Natural killer cell (primary cell): ENCODE measurements around the gene MED12L. TPM values are rescaled to one million over a fixed set of nuclear protein-coding genes. Genes with fewer than 3 reads are reported as not detected.
A peak's percentile ranks its signal among the peaks of the same experiment; 100 is the strongest.
"Not testable (repeated sequence)": the region's sequence is repeated elsewhere in the genome, so short reads cannot be mapped to it uniquely, and the experiment has no call there.

Experiments
- ATAC-seq, 3 donors: fragments of 150-1000 bp in 2 of 3; fragments of 200-7000 bp in 1 of 3; cut with Tn5 transposase; 1 replicate in 1 of 3; 2 replicates in 2 of 3; pipeline ENCODE4 v1.10.0; 2021; ENCODE audit warnings: mild to moderate bottlenecking in 2 of 3, moderate library complexity in 2 of 3
- DNase-seq, 2 donors: peaks; one replicate each; pipeline versions ENCODE4 v3.0.0 to v3.0.0-alpha.2; 2013 to 2021; ENCODE audit warnings: mixed read lengths in 1 of 2
- H3K27ac ChIP-seq: one replicate; pipeline ENCODE4 v1.5.1; 2013; ENCODE audit warnings: mild to moderate bottlenecking, low read length
- H3K27me3 ChIP-seq: one replicate; pipeline ENCODE4 v1.6.1; 2013; ENCODE audit warnings: low read length; ENCODE audit not compliant: control insufficient read depth, insufficient read depth
- H3K36me3 ChIP-seq: one replicate; pipeline ENCODE4 v1.6.1; 2013; ENCODE audit warnings: low read length; ENCODE audit not compliant: control insufficient read depth, insufficient read depth
- H3K4me1 ChIP-seq: one replicate; pipeline ENCODE4 v1.6.1; 2013; ENCODE audit warnings: low read length; ENCODE audit not compliant: control insufficient read depth, insufficient read depth
- H3K4me3 ChIP-seq: one replicate; pipeline ENCODE4 v1.5.1; 2013; ENCODE audit warnings: low read length
- H3K9me3 ChIP-seq: one replicate; pipeline ENCODE4 v1.6.1; 2013; ENCODE audit warnings: low read length; ENCODE audit not compliant: control insufficient read depth, insufficient read depth
- H3K27ac Mint-ChIP-seq, 2 donors: one replicate each; pipeline ENCODE4 v1.8.0; 2022; ENCODE audit warnings: mild to moderate bottlenecking in 2 of 2, mixed read lengths in 2 of 2, moderate library complexity in 1 of 2
- H3K27me3 Mint-ChIP-seq, 2 donors: one replicate each; pipeline ENCODE4 v1.8.0; 2022; ENCODE audit warnings: low read depth in 2 of 2, mixed read lengths in 2 of 2
- H3K36me3 Mint-ChIP-seq: one replicate; pipeline ENCODE4 v1.8.0; 2022; ENCODE audit warnings: mixed read lengths
- H3K4me1 Mint-ChIP-seq, 2 donors: one replicate each; pipeline ENCODE4 v1.8.0; 2022; ENCODE audit warnings: mixed read lengths in 2 of 2
- H3K4me3 Mint-ChIP-seq: one replicate; pipeline ENCODE4 v1.8.0; 2022; ENCODE audit warnings: mild to moderate bottlenecking, moderate library complexity, mixed read lengths
- H3K9me3 Mint-ChIP-seq, 2 donors: one replicate each; pipeline ENCODE4 v1.8.0; 2022; ENCODE audit warnings: mixed read lengths in 2 of 2
- WGBS: methylation state at CpG from one replicate; pipeline ENCODE4 v1.1.7; 2013; ENCODE audit warnings: missing lambda C conversion rate; ENCODE audit not compliant: insufficient coverage; 5-methylcytosine and 5-hydroxymethylcytosine counted together
- intact Hi-C: fragments of 100-400 bp; cut with micrococcal nuclease; formaldehyde crosslinking; loops from one replicate; pipeline ENCODE4 v1.14.2; 2022
- total RNA-seq, 4 donors: library from RNA; stranded (reverse); fragments of 120-200 nt in 1 of 4; gene quantifications; one replicate each; pipeline versions ENCODE4 v1.2.3 to v1.2.4, GENCODE V29; 2013 to 2022
- TF ChIP-seq, protein P1 (sequence below): fragments of 200-600 bp; IDR thresholded peaks from one replicate; pipeline ENCODE4 v1.8.0; 2022; ENCODE audit warnings: antibody characterized with exemption

The MED12L gene
- total RNA-seq, 3 donors from 2014 or later (not counting 1 experiment from before 2014, with no cell fraction given), result 3.0 to 6.5 (median 3.0) TPM

DNA sequence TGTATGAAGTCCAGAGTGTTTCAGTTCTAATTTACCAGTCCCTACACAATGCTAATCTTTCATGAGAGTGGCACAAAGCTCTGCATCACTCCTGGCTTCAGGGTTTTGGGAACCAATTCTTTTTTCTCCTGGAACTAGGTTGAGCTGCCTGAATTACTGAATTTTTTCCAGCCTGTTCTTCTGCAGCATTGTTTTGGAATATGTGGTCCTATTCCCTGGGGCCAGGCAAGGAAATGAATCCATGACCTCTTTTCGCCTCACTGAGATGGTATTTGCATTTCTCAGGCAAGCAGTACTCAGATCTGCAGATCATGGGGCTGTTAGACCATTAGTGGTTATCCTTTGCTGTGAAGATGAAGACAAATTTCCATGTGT lies 143.2 kb downstream of the MED12L start:
- Mint-ChIP-seq H3K4me3 (no peak overlapping the region), H3K9me3 (no peaks in the 10 kb centered on the region), H3K36me3 (no peaks in the 10 kb centered on the region), H3K27ac (no peak overlapping the region), H3K27me3 (peaks cover 0 to 3% of the 10 kb centered on the region in 2 donors), H3K4me1 (peaks cover 46 to 52% of the 10 kb centered on the region in 2 donors)
- H3K27me3 ChIP-seq, result no peaks in the 10 kb centered on the region
- H3K4me1 ChIP-seq, result peaks cover 26% of the 10 kb centered on the region
- ATAC-seq (no peak), DNase-seq (no peak)
- intact Hi-C loops, result loop anchor here (5.0 kb wide), 1 partner anchor 609 kb away; no protein-coding TSS in a partner anchor
- WGBS, result 73% methylated on average over 1 of the region's 1 CpG
- no peak overlapping the region for H3K4me3 ChIP-seq
- H3K27ac ChIP-seq, result no peak overlapping the region
- no peaks in the 10 kb centered on the region for H3K36me3 ChIP-seq
- TF ChIP-seq, protein P1, sequence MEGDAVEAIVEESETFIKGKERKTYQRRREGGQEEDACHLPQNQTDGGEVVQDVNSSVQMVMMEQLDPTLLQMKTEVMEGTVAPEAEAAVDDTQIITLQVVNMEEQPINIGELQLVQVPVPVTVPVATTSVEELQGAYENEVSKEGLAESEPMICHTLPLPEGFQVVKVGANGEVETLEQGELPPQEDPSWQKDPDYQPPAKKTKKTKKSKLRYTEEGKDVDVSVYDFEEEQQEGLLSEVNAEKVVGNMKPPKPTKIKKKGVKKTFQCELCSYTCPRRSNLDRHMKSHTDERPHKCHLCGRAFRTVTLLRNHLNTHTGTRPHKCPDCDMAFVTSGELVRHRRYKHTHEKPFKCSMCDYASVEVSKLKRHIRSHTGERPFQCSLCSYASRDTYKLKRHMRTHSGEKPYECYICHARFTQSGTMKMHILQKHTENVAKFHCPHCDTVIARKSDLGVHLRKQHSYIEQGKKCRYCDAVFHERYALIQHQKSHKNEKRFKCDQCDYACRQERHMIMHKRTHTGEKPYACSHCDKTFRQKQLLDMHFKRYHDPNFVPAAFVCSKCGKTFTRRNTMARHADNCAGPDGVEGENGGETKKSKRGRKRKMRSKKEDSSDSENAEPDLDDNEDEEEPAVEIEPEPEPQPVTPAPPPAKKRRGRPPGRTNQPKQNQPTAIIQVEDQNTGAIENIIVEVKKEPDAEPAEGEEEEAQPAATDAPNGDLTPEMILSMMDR, result no peak
- no peaks in the 10 kb centered on the region for H3K9me3 ChIP-seq

DNA sequence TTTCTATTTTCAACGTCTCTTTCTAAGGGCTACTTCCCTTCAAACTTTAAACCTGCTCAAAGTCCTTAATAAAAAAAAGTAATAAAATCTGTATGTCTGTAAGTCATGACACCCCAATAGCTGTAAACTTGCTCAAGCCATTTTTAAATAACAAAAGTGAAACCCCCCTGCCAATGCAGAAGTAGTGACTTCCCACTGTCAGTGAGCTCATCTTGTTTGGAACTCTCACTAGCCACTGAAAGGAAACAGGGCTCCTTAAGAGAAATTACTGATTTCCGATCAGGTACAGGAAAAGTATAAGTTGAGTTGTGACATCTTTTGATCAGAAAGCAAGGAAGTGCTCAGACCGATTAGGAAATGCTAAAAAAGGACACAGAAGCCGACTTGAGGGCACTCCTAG lies 145.2 kb downstream of the MED12L start:
- H3K9me3 ChIP-seq, result no peaks in the 10 kb centered on the region
- peak overlapping the region; percentile 61 for H3K27ac ChIP-seq
- Mint-ChIP-seq H3K27ac (peak overlapping the region; percentile 12 to 61), H3K4me3 (peak overlapping the region; percentile 57), H3K27me3 (peaks cover 0 to 4% of the 10 kb centered on the region in 2 donors), H3K36me3 (no peaks in the 10 kb centered on the region), H3K9me3 (no peaks in the 10 kb centered on the region), H3K4me1 (peaks cover 39 to 46% of the 10 kb centered on the region in 2 donors)
- H3K4me1 ChIP-seq, result peaks cover 29% of the 10 kb centered on the region
- H3K36me3 ChIP-seq, result no peaks in the 10 kb centered on the region
- WGBS, result 5% methylated on average over 3 of the region's 4 CpGs
- peak in 1 of 2 donors; percentile 25 for DNase-seq
- TF ChIP-seq, protein P1, result no peak
- intact Hi-C loops, result no loop called here
- H3K27me3 ChIP-seq, result no peaks in the 10 kb centered on the region
- H3K4me3 ChIP-seq, result peak overlapping the region; percentile 6
- ATAC-seq, result peak in 2 of 3 donors; percentile 34 to 45

DNA sequence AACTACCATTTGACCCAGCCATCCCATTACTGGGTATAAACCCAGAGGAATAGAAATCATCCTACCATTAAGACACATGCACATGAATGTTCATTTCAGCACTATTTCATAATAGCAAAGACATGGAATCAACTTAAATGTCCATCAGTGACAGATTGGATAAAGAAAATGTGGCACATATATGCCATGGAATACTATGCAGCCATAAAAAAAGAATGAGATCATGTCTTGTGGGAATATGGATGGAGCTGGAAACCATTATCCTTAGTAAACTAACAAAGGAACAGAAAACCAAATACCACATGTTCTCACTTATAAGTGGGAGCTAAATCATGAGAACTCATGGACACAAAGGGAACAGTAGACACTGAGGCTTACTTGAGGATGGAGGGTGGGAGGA lies 146.9 kb downstream of the MED12L start:
- H3K4me3 ChIP-seq, H3K4me3 Mint-ChIP-seq, intact Hi-C loops, DNase-seq, H3K27ac ChIP-seq, H3K36me3 Mint-ChIP-seq, H3K27ac Mint-ChIP-seq, H3K27me3 Mint-ChIP-seq, H3K27me3 ChIP-seq, ATAC-seq, H3K9me3 ChIP-seq, H3K9me3 Mint-ChIP-seq, H3K36me3 ChIP-seq: not testable (repeated sequence)
- H3K4me1 Mint-ChIP-seq, result peaks cover 32 to 36% of the 10 kb centered on the region in 2 donors
- peaks cover 22% of the 10 kb centered on the region for H3K4me1 ChIP-seq

DNA sequence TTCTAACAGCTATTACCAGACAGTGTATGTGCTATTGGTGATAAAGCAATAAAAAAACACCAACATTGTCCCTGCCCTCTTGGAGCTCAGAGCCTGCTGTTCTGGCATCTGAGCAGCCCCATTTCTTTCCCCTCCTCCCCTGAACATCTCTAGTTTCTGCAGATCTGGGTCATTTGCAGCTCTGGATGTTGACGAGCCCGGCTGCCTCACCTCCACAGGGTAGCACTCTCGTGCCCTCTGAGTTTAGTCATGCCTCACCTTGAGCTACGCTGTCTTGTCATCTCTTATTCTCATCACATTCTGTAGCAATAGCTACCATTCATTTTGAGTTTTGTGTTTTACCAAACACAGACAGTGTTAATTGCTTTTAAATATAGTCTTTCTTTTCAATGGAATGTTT lies 147.5 kb downstream of the MED12L start:
- H3K4me1 Mint-ChIP-seq, result peaks cover 26 to 30% of the 10 kb centered on the region in 2 donors
- Histone ChIP-seq H3K4me3 (no peak overlapping the region), H3K27me3 (no peaks in the 10 kb centered on the region), H3K4me1 (peaks cover 18% of the 10 kb centered on the region), H3K36me3 (no peaks in the 10 kb centered on the region), H3K9me3 (no peaks in the 10 kb centered on the region), H3K27ac (no peak overlapping the region)
- H3K27me3 Mint-ChIP-seq, result peaks cover 0 to 4% of the 10 kb centered on the region in 2 donors
- TF ChIP-seq, protein P1, result no peak
- 85% methylated on average over 4 of the region's 4 CpGs for WGBS
- H3K9me3 Mint-ChIP-seq, result no peaks in the 10 kb centered on the region
- no peak overlapping the region for H3K27ac Mint-ChIP-seq
- H3K36me3 Mint-ChIP-seq, result no peaks in the 10 kb centered on the region
- DNase-seq (no peak), ATAC-seq (no peak)
- intact Hi-C loops, result no loop called here
- H3K4me3 Mint-ChIP-seq, result no peak overlapping the region
